HepG2 (cell line): Measurements from ENCODE around the gene FOXK2. TPM values are rescaled to one million over a fixed set of nuclear protein-coding genes. Genes with fewer than 3 reads are reported as not detected.

Experiments
- ATM ChIP-seq: fragments of 450-650 bp; IDR thresholded peaks from 2 replicates; pipeline ENCODE4 v1.7.1; 2017; ENCODE audit warnings: mild to moderate bottlenecking, borderline replicate concordance
- NKX3-1 ChIP-seq: sonication (generic); formaldehyde crosslinking; IDR thresholded peaks from 2 replicates; pipeline ENCODE4 v1.5.0; 2020; ENCODE audit warnings: missing genetic modification reagents
- RFXANK ChIP-seq: IDR thresholded peaks from 2 replicates; pipeline ENCODE4 v1.6.1; 2016
- TAF1 ChIP-seq: sonication (generic); formaldehyde crosslinking; IDR thresholded peaks from 2 replicates; pipeline ENCODE4 v1.4.0; 2020; ENCODE audit warnings: missing genetic modification reagents
- ZIK1 ChIP-seq: sonication (generic); formaldehyde crosslinking; IDR thresholded peaks from 2 replicates; pipeline ENCODE4 v1.5.0; 2020; ENCODE audit warnings: mild to moderate bottlenecking, low read depth, missing genetic modification reagents, borderline replicate concordance
- ZNF792 ChIP-seq: IDR thresholded peaks from 2 replicates; pipeline ENCODE4 v1.6.1; 2016
- polyA plus RNA-seq, 8 experiments: library from polyadenylated mRNA; depleted of rRNA in 3 of 8; stranded (reverse) in 7 of 8; unstranded in 1 of 8; fragments of >200 nt; fragmentation: Illumina TruSeq in 4 of 8; extraction: Trizol in 4 of 8; gene quantifications; 2 replicates each; pipeline versions ENCODE4 v1.2.1 to v1.2.3, GENCODE V29; 2011 to 2016; ENCODE audit warnings: low read depth in 4 of 8, missing spikeins in 1 of 8, mixed read lengths in 1 of 8; ENCODE audit not compliant: insufficient read depth in 1 of 8
- total RNA-seq, 5 experiments: library from RNA; depleted of rRNA; stranded (reverse); fragments of >200 nt; fragmentation: Illumina TruSeq; extraction: Trizol; gene quantifications; 2 replicates each; pipeline ENCODE4 v1.2.3, GENCODE V29; 2016; ENCODE audit warnings: low read depth in 1 of 5
- TF ChIP-seq, protein P1 (sequence below), 2 experiments: fragments of 450-650 bp in 1 of 2; sonication (generic) in 1 of 2; formaldehyde crosslinking in 1 of 2; IDR thresholded peaks; 2 replicates each; pipeline versions ENCODE4 v1.6.1 to v1.8.0; 2016 to 2022; ENCODE audit warnings: antibody characterized with exemption in 1 of 2, mild to moderate bottlenecking in 1 of 2, missing genetic modification reagents in 1 of 2
- TF ChIP-seq, protein P2 (sequence below): sonication (generic); formaldehyde crosslinking; IDR thresholded peaks from 2 replicates; pipeline ENCODE4 v1.5.1; 2020; ENCODE audit warnings: missing genetic modification reagents, mild to moderate bottlenecking, borderline replicate concordance
- TF ChIP-seq, protein P3 (sequence below): IDR thresholded peaks from 2 replicates; pipeline ENCODE4 v1.6.1; 2012; ENCODE audit warnings: low read length, improper control_type of control experiment
- TF ChIP-seq, protein P4 (sequence below): sonication (generic); formaldehyde crosslinking; IDR thresholded peaks from 2 replicates; pipeline ENCODE4 v1.4.0; 2020; ENCODE audit warnings: missing genetic modification reagents, borderline replicate concordance

The FOXK2 gene
- total and polyA plus RNA-seq, 2 of the 13 experiments (the other 11 are each of a cell fraction or from before 2014, with no cell fraction given): 67.1 to 67.2 TPM

DNA sequence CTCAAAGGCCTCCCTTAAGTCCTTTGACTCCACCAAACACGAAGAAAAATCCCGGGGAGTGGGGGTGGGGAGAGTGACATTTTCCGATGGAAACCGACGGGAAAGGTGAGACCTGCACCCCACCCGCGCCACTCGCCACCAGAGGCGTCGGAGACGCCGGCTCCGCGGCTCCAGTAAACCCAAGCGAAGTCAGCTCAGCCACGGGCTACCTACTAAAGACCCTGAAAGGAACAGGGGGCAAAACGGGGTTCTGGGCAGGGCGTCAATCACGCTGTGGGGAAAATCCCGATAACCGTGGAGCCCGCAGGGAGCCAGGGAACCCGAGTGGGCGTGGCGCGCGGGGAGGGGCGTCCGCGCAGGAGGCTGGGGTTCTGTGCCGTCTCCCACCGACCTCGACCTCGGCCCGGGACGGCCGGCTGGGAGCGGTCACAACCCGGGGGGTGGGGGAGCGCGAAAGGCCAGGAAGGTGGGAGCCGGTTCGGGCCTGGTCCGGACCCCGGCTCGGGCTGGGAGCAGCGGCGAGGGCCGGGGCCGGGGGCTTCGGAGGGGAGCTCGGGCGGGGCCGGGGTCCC lies 128.1 kb downstream of the FOXK2 start (continued):
- TF ChIP-seq, protein P1, sequence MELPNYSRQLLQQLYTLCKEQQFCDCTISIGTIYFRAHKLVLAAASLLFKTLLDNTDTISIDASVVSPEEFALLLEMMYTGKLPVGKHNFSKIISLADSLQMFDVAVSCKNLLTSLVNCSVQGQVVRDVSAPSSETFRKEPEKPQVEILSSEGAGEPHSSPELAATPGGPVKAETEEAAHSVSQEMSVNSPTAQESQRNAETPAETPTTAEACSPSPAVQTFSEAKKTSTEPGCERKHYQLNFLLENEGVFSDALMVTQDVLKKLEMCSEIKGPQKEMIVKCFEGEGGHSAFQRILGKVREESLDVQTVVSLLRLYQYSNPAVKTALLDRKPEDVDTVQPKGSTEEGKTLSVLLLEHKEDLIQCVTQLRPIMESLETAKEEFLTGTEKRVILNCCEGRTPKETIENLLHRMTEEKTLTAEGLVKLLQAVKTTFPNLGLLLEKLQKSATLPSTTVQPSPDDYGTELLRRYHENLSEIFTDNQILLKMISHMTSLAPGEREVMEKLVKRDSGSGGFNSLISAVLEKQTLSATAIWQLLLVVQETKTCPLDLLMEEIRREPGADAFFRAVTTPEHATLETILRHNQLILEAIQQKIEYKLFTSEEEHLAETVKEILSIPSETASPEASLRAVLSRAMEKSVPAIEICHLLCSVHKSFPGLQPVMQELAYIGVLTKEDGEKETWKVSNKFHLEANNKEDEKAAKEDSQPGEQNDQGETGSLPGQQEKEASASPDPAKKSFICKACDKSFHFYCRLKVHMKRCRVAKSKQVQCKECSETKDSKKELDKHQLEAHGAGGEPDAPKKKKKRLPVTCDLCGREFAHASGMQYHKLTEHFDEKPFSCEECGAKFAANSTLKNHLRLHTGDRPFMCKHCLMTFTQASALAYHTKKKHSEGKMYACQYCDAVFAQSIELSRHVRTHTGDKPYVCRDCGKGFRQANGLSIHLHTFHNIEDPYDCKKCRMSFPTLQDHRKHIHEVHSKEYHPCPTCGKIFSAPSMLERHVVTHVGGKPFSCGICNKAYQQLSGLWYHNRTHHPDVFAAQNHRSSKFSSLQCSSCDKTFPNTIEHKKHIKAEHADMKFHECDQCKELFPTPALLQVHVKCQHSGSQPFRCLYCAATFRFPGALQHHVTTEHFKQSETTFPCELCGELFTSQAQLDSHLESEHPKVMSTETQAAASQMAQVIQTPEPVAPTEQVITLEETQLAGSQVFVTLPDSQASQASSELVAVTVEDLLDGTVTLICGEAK (IDR thresholded peaks at IDR 0.05): no peak
- TF ChIP-seq, protein P1 (CRISPR knock-in tag; IDR thresholded peaks at IDR 0.05): no peak
- TF ChIP-seq, protein P2, sequence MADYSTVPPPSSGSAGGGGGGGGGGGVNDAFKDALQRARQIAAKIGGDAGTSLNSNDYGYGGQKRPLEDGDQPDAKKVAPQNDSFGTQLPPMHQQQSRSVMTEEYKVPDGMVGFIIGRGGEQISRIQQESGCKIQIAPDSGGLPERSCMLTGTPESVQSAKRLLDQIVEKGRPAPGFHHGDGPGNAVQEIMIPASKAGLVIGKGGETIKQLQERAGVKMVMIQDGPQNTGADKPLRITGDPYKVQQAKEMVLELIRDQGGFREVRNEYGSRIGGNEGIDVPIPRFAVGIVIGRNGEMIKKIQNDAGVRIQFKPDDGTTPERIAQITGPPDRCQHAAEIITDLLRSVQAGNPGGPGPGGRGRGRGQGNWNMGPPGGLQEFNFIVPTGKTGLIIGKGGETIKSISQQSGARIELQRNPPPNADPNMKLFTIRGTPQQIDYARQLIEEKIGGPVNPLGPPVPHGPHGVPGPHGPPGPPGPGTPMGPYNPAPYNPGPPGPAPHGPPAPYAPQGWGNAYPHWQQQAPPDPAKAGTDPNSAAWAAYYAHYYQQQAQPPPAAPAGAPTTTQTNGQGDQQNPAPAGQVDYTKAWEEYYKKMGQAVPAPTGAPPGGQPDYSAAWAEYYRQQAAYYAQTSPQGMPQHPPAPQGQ (CRISPR knock-in tag): no peak
- TF ChIP-seq NKX3-1 (CRISPR knock-in tag) (no peak), ZIK1 (CRISPR knock-in tag) (no peak), ZNF792 (no peak), RFXANK (CRISPR knock-in tag) (no peak), TAF1 (no peak), ATM (no peak)
- TF ChIP-seq, protein P3, sequence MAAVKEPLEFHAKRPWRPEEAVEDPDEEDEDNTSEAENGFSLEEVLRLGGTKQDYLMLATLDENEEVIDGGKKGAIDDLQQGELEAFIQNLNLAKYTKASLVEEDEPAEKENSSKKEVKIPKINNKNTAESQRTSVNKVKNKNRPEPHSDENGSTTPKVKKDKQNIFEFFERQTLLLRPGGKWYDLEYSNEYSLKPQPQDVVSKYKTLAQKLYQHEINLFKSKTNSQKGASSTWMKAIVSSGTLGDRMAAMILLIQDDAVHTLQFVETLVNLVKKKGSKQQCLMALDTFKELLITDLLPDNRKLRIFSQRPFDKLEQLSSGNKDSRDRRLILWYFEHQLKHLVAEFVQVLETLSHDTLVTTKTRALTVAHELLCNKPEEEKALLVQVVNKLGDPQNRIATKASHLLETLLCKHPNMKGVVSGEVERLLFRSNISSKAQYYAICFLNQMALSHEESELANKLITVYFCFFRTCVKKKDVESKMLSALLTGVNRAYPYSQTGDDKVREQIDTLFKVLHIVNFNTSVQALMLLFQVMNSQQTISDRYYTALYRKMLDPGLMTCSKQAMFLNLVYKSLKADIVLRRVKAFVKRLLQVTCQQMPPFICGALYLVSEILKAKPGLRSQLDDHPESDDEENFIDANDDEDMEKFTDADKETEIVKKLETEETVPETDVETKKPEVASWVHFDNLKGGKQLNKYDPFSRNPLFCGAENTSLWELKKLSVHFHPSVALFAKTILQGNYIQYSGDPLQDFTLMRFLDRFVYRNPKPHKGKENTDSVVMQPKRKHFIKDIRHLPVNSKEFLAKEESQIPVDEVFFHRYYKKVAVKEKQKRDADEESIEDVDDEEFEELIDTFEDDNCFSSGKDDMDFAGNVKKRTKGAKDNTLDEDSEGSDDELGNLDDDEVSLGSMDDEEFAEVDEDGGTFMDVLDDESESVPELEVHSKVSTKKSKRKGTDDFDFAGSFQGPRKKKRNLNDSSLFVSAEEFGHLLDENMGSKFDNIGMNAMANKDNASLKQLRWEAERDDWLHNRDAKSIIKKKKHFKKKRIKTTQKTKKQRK: no peak
- TF ChIP-seq, protein P4, sequence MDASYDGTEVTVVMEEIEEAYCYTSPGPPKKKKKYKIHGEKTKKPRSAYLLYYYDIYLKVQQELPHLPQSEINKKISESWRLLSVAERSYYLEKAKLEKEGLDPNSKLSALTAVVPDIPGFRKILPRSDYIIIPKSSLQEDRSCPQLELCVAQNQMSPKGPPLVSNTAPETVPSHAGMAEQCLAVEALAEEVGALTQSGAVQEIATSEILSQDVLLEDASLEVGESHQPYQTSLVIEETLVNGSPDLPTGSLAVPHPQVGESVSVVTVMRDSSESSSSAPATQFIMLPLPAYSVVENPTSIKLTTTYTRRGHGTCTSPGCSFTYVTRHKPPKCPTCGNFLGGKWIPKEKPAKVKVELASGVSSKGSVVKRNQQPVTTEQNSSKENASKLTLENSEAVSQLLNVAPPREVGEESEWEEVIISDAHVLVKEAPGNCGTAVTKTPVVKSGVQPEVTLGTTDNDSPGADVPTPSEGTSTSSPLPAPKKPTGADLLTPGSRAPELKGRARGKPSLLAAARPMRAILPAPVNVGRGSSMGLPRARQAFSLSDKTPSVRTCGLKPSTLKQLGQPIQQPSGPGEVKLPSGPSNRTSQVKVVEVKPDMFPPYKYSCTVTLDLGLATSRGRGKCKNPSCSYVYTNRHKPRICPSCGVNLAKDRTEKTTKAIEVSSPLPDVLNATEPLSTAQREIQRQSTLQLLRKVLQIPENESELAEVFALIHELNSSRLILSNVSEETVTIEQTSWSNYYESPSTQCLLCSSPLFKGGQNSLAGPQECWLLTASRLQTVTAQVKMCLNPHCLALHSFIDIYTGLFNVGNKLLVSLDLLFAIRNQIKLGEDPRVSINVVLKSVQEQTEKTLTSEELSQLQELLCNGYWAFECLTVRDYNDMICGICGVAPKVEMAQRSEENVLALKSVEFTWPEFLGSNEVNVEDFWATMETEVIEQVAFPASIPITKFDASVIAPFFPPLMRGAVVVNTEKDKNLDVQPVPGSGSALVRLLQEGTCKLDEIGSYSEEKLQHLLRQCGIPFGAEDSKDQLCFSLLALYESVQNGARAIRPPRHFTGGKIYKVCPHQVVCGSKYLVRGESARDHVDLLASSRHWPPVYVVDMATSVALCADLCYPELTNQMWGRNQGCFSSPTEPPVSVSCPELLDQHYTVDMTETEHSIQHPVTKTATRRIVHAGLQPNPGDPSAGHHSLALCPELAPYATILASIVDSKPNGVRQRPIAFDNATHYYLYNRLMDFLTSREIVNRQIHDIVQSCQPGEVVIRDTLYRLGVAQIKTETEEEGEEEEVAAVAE: no peak
